ENCODE results near the gene LECT2.

DNA sequence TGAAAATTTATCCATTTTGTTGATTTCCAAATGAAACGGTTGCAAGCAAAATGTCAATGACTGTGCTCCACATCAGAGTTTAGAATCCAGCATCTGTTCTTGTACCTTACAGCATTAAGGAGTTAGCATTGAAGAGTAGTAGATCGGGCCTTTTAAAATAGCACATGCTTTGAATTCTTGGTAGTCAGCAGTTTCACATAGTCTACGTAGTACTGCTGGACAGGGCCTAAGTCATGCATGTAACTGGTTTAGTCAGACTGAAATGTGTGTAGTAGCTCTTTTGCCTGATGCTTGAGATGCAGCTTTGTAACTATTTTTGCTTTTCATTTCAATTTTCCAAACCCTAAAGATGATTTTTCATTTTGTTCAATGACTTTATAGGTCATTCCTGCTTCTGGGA, 19.8 kb downstream of the LECT2 start:
- TF ChIP-seq, protein P1, sequence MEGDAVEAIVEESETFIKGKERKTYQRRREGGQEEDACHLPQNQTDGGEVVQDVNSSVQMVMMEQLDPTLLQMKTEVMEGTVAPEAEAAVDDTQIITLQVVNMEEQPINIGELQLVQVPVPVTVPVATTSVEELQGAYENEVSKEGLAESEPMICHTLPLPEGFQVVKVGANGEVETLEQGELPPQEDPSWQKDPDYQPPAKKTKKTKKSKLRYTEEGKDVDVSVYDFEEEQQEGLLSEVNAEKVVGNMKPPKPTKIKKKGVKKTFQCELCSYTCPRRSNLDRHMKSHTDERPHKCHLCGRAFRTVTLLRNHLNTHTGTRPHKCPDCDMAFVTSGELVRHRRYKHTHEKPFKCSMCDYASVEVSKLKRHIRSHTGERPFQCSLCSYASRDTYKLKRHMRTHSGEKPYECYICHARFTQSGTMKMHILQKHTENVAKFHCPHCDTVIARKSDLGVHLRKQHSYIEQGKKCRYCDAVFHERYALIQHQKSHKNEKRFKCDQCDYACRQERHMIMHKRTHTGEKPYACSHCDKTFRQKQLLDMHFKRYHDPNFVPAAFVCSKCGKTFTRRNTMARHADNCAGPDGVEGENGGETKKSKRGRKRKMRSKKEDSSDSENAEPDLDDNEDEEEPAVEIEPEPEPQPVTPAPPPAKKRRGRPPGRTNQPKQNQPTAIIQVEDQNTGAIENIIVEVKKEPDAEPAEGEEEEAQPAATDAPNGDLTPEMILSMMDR (conservative IDR thresholded peaks at IDR 0.05; ENCODE audit: low read depth, low read length), result no peak
- TF ChIP-seq EZH2 (IDR thresholded peaks at IDR 0.05; ENCODE audit: low read length, unreplicated experiment), result no peak

Data from PC-3 (cell line).